Hindlimb muscle (tissue), 1 donor: ENCODE measurements around the gene INPP5J. TPM values are rescaled to one million over a fixed set of nuclear protein-coding genes. Genes with fewer than 3 reads are reported as not detected.

Source experiments
- DNase-seq: peaks from one replicate; pipeline ENCODE4 v3.0.0-alpha.2; 2013
- polyA plus RNA-seq: library from polyadenylated mRNA; unstranded; fragments of 120-200 nt; gene quantifications from one replicate; pipeline ENCODE4 v1.2.1, GENCODE V29; 2013; ENCODE audit not compliant: insufficient read length

Gene INPP5J
- polyA plus RNA-seq, 1 donor = 1.6 TPM

GRCh38 chr22:31126128-31126868 lies 3.5 kb downstream of the INPP5J start:
- DNase-seq = no peak

GRCh38 chr22:31126869-31127175 lies 4.1 kb downstream of the INPP5J start:
- no peak for DNase-seq

- DNase-seq = no peak
Measured at GRCh38 chr22:31127181-31127772, 4.5 kb downstream of the INPP5J start.

- DNase-seq = no peak
Measured at GRCh38 chr22:31128156-31128555, 5.4 kb downstream of the INPP5J start.

GRCh38 chr22:31130873-31131272 lies 8.1 kb downstream of the INPP5J start:
- DNase-seq = no peak

GRCh38 chr22:31133911-31134310 lies 11.1 kb downstream of the INPP5J start:
- DNase-seq = no peak

GRCh38 chr22:31134688-31135087 lies 11.9 kb downstream of the INPP5J start:
- no peak for DNase-seq

- DNase-seq = no peak
Measured at GRCh38 chr22:31135706-31136105, 12.9 kb downstream of the INPP5J start.

- no peak for DNase-seq
Measured at GRCh38 chr22:31136155-31136554, 13.4 kb downstream of the INPP5J start.

GRCh38 chr22:31136711-31137110 lies 13.9 kb downstream of the INPP5J start:
- no peak for DNase-seq

- no peak for DNase-seq
Measured at GRCh38 chr22:31137721-31138120, 15.0 kb downstream of the INPP5J start.

- no peak for DNase-seq
Measured at GRCh38 chr22:31138126-31138525, 15.4 kb downstream of the INPP5J start.

- DNase-seq = no peak
Measured at GRCh38 chr22:31139066-31139465, 16.3 kb downstream of the INPP5J start.

GRCh38 chr22:31139866-31140716 lies 17.3 kb downstream of the INPP5J start, which contains the start of gene PLA2G3:
Gene PLA2G3 (minus strand): TSS chr22:31140508. CDS start chr22:31140354, 154 bp downstream.
- no peak for DNase-seq

- DNase-seq = no peak
Measured at GRCh38 chr22:31140746-31141145, 18.0 kb downstream of the INPP5J start.

- no peak for DNase-seq
Measured at GRCh38 chr22:31141551-31141950, 18.8 kb downstream of the INPP5J start.

GRCh38 chr22:31142285-31142684 lies 19.5 kb downstream of the INPP5J start:
- no peak for DNase-seq

GRCh38 chr22:31143038-31143437 lies 20.3 kb downstream of the INPP5J start:
- DNase-seq = no peak

GRCh38 chr22:31143537-31143936 lies 20.8 kb downstream of the INPP5J start:
- DNase-seq = no peak

GRCh38 chr22:31144223-31144622 lies 21.5 kb downstream of the INPP5J start:
- DNase-seq = no peak

GRCh38 chr22:31148488-31148887 lies 25.7 kb downstream of the INPP5J start:
- no peak for DNase-seq

- peak; percentile 51 for DNase-seq
Measured at GRCh38 chr22:31148953-31149627, 26.3 kb downstream of the INPP5J start.

- DNase-seq = no peak
Measured at GRCh38 chr22:31150615-31151014, 27.8 kb downstream of the INPP5J start.
